K562 (cell line): Measurements from ENCODE around the gene THOP1. TPM values are rescaled to one million over a fixed set of nuclear protein-coding genes. Genes with fewer than 3 reads are reported as not detected.

Experiments
- ATF6 ChIP-seq: sonication (generic); formaldehyde crosslinking; IDR thresholded peaks from 2 replicates; pipeline ENCODE4 v1.4.0; 2020; ENCODE audit warnings: mild to moderate bottlenecking, missing genetic modification reagents
- E2F6 ChIP-seq, 2 experiments: IDR thresholded peaks; 2 replicates each; pipeline ENCODE4 v1.6.1; 2011; ENCODE audit warnings: borderline replicate concordance in 1 of 2, control low read depth in 1 of 2, low read depth in 1 of 2, low read length in 1 of 2, mild to moderate bottlenecking in 1 of 2, mixed read lengths in 1 of 2, moderate library complexity in 1 of 2; ENCODE audit not compliant: insufficient read depth in 1 of 2, insufficient read length in 1 of 2, poor library complexity in 1 of 2, severe bottlenecking in 1 of 2; ENCODE audit errors: extremely low read depth in 1 of 2
- EGR1 ChIP-seq: fragments of 450-650 bp; conservative IDR thresholded peaks from 2 replicates; pipeline ENCODE4 v1.6.1; 2017; ENCODE audit warnings: mild to moderate bottlenecking
- GTF2A2 ChIP-seq: IDR thresholded peaks from 2 replicates; pipeline ENCODE4 v1.6.1; 2016; ENCODE audit warnings: mild to moderate bottlenecking, missing genetic modification characterization, missing compliant biosample characterization
- IRF9 ChIP-seq: fragments of 450-650 bp; IDR thresholded peaks from 2 replicates; pipeline ENCODE4 v1.6.1; 2016; ENCODE audit warnings: missing biosample characterization, missing genetic modification characterization
- POLR3G ChIP-seq: IDR thresholded peaks from 2 replicates; pipeline ENCODE4 v1.6.1; 2011; ENCODE audit not compliant: insufficient read length, insufficient replicate concordance; ENCODE audit errors: extremely low read depth
- THAP7 ChIP-seq: fragments of 250-450 bp; sonication (Bioruptor Pico); IDR thresholded peaks from 2 replicates; pipeline ENCODE4 v1.5.0; 2021
- TRIM25 ChIP-seq: fragments of 450-650 bp; IDR thresholded peaks from 2 replicates; pipeline ENCODE4 v1.7.0; 2016; ENCODE audit warnings: borderline replicate concordance
- USF1 ChIP-seq: sonication (generic); formaldehyde crosslinking; IDR thresholded peaks from 2 replicates; pipeline ENCODE4 v1.9.0; 2022; ENCODE audit warnings: mild to moderate bottlenecking, missing genetic modification reagents
- ZBTB5 ChIP-seq: fragments of 450-650 bp; IDR thresholded peaks from 2 replicates; pipeline ENCODE4 v1.6.1; 2017; ENCODE audit warnings: antibody characterized with exemption
- ZKSCAN1 ChIP-seq: fragments of 150-350 bp; IDR thresholded peaks from 2 replicates; pipeline ENCODE4 v1.6.1; 2016; ENCODE audit warnings: low read depth, low read length
- ZNF146 ChIP-seq: IDR thresholded peaks from one replicate; pipeline ENCODE4 v1.6.1; 2018; ENCODE audit warnings: missing compliant biosample characterization; ENCODE audit not compliant: unreplicated experiment
- ZNF354B ChIP-seq: fragments of 250-450 bp; sonication (Bioruptor Pico); IDR thresholded peaks from 2 replicates; pipeline ENCODE4 v1.4.0; 2020
- ZNF395 ChIP-seq: fragments of 200-800 bp; sonication (Bioruptor generic); IDR thresholded peaks from 2 replicates; pipeline ENCODE4 v1.6.1; 2017; ENCODE audit warnings: missing genetic modification characterization, missing compliant biosample characterization
- polyA plus RNA-seq, 8 experiments: library from polyadenylated mRNA; depleted of rRNA in 4 of 8; stranded (reverse) in 5 of 8; unstranded in 3 of 8; fragments of >200 nt; fragmentation: Nextera tagmentation in 2 of 8; fragmentation: Illumina TruSeq in 1 of 8; extraction: Ambion mirVana in 2 of 8; extraction: Trizol in 1 of 8; gene quantifications; 2 replicates each; pipeline versions ENCODE4 v1.2.1 to v1.2.3, GENCODE V29; 2011 to 2014; ENCODE audit warnings: inconsistent platforms in 1 of 8, missing spikeins in 1 of 8
- total RNA-seq, 7 experiments: library from RNA; depleted of rRNA in 6 of 7; stranded (reverse); fragments of >200 nt in 6 of 7; fragmentation: Illumina TruSeq in 2 of 7; extraction: Trizol in 2 of 7; gene quantifications; 2 replicates each; pipeline versions ENCODE4 v1.2.1 to v1.2.3, GENCODE V29; 2011 to 2021; ENCODE audit warnings: low replicate concordance in 1 of 7

The THOP1 gene
- total and polyA plus RNA-seq, 9 of the 15 experiments (the other 6 are each of a cell fraction or from before 2014, with no cell fraction given) = 1.3 to 255 (median 96.1) TPM

GRCh38 chr19:2782936-2783780 lies 2.1 kb upstream of the THOP1 start, which contains the start of gene SGTA (continued):
- TF ChIP-seq IRF9 (tag) (0 out of 2 replicates have a peak, but pooled peaks have one; percentile 58), ATF6 (CRISPR knock-in tag) (peak; percentile 98), POLR3G (no peak), ZNF395 (CRISPR knock-in tag) (peak; percentile 96), TRIM25 (no peak), ZNF354B (no peak), USF1 (CRISPR knock-in tag) (peak; percentile 100), EGR1 (peak; percentile 37; the same call in 1 of the 2 replicates), ZKSCAN1 (no peak), E2F6 (IDR thresholded peaks at IDR 0.05; ENCODE audit: borderline replicate concordance in 1 of 2, extremely low read depth in 1 of 2, insufficient read depth in 1 of 2, insufficient read length in 1 of 2, low read depth in 1 of 2, low read length in 1 of 2, poor library complexity in 1 of 2, severe bottlenecking in 1 of 2) (peak; percentile 100), GTF2A2 (no peak), ZBTB5 (no peak), THAP7 (CRISPR knock-in tag) (no peak), ZNF146 (CRISPR knock-in tag) (no peak)
